Measurements from ENCODE around the gene DDX60. TPM values are rescaled to one million over a fixed set of nuclear protein-coding genes. Genes with fewer than 3 reads are reported as not detected.

DDX60 gene
- total RNA-seq, 1 experiment from 2014 or later: 10.1 TPM

DNA sequence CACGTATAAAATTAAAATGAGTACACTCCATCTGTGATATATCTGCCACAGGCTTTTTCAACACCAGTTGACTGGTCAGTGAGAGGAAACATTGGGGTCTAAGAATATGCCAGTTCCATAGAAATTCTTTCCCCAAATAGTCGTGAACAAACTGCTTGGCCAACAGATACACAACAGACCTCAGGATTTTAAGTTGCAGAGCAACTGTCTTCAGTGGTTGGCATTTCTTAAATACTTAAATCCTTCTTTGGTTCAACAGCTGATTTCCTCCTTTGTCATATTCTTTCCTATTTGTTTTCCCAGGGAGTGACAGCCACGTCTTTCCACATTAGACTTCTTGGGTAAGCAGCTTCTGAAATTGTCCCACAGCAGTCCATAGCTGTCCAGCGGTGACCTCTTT lies 7.0 kb upstream of the DDX60 start:
- BruUV-seq (replicated peaks): no TSS peak
- ATAC-seq (no peak), DNase-seq (ENCODE audit: low read depth, low spot score) (no peak)
- TF ChIP-seq TCF7L2 (IDR thresholded peaks at IDR 0.05; ENCODE audit: low read depth, low read length): no peak
- Histone ChIP-seq H3K36me3 (ENCODE audit: control insufficient read depth, insufficient read depth, low read length) (no peaks in the 10 kb centered on the region), H3K27ac (ENCODE audit: low read length) (no peak overlapping the region), H3K4me1 (ENCODE audit: control insufficient read depth, insufficient read depth, low read length) (no peaks in the 10 kb centered on the region), H3K4me3 (ENCODE audit: low read depth in 2 of 2, low read length in 2 of 2) (no peak overlapping the region), H3K9me3 (ENCODE audit: control insufficient read depth, insufficient read depth, low read depth, low read length) (no peaks in the 10 kb centered on the region), H3K27me3 (ENCODE audit: control insufficient read depth, insufficient read depth, low read length) (no peaks in the 10 kb centered on the region)
- ChIA-PET CTCF (no interaction called here), POLR2A (no interaction called here)
- in situ Hi-C loops (cut with HindIII; ENCODE audit: low pct_unique_long_range_greater_than_20kb, low sequenced_read_pairs) (no loop called here), intact Hi-C loops (cut with micrococcal nuclease; ENCODE audit: unreplicated experiment) (no loop called here)

DNA sequence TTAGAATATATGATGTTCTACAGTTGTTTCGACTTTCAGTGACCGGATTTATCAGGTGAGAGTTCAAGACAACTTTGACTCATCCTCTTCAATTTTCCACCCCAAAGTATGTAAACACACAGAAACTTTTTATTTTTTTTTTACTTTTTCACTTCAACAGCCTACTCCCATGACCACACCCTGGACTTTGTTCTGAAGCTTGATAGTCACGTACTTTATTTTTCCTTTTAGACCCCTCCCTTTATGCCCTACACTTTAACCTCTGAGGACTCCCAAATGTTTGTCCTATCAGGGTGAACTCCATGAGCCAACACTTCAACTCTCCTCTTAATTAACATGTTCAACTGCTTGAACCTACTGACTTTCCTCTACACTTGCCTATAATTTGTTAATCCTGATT lies 2.5 kb upstream of the DDX60 start:
- Histone ChIP-seq H3K4me1 (ENCODE audit: control insufficient read depth, insufficient read depth, low read length) (no peaks in the 10 kb centered on the region; the same call in 1 of the 2 replicates), H3K4me3 (ENCODE audit: low read depth in 2 of 2, low read length in 2 of 2) (no peak overlapping the region), H3K27ac (ENCODE audit: low read length) (no peak overlapping the region), H3K36me3 (ENCODE audit: control insufficient read depth, insufficient read depth, low read length) (no peaks in the 10 kb centered on the region), H3K9me3 (ENCODE audit: control insufficient read depth, insufficient read depth, low read depth, low read length) (no peaks in the 10 kb centered on the region), H3K27me3 (ENCODE audit: control insufficient read depth, insufficient read depth, low read length) (no peaks in the 10 kb centered on the region)
- TF ChIP-seq, protein P1, sequence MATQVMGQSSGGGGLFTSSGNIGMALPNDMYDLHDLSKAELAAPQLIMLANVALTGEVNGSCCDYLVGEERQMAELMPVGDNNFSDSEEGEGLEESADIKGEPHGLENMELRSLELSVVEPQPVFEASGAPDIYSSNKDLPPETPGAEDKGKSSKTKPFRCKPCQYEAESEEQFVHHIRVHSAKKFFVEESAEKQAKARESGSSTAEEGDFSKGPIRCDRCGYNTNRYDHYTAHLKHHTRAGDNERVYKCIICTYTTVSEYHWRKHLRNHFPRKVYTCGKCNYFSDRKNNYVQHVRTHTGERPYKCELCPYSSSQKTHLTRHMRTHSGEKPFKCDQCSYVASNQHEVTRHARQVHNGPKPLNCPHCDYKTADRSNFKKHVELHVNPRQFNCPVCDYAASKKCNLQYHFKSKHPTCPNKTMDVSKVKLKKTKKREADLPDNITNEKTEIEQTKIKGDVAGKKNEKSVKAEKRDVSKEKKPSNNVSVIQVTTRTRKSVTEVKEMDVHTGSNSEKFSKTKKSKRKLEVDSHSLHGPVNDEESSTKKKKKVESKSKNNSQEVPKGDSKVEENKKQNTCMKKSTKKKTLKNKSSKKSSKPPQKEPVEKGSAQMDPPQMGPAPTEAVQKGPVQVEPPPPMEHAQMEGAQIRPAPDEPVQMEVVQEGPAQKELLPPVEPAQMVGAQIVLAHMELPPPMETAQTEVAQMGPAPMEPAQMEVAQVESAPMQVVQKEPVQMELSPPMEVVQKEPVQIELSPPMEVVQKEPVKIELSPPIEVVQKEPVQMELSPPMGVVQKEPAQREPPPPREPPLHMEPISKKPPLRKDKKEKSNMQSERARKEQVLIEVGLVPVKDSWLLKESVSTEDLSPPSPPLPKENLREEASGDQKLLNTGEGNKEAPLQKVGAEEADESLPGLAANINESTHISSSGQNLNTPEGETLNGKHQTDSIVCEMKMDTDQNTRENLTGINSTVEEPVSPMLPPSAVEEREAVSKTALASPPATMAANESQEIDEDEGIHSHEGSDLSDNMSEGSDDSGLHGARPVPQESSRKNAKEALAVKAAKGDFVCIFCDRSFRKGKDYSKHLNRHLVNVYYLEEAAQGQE (IDR thresholded peaks at IDR 0.05; ENCODE audit: insufficient read depth in 1 of 2, low read depth in 2 of 2, low read length in 1 of 2): no peak
- TF ChIP-seq, protein P2, sequence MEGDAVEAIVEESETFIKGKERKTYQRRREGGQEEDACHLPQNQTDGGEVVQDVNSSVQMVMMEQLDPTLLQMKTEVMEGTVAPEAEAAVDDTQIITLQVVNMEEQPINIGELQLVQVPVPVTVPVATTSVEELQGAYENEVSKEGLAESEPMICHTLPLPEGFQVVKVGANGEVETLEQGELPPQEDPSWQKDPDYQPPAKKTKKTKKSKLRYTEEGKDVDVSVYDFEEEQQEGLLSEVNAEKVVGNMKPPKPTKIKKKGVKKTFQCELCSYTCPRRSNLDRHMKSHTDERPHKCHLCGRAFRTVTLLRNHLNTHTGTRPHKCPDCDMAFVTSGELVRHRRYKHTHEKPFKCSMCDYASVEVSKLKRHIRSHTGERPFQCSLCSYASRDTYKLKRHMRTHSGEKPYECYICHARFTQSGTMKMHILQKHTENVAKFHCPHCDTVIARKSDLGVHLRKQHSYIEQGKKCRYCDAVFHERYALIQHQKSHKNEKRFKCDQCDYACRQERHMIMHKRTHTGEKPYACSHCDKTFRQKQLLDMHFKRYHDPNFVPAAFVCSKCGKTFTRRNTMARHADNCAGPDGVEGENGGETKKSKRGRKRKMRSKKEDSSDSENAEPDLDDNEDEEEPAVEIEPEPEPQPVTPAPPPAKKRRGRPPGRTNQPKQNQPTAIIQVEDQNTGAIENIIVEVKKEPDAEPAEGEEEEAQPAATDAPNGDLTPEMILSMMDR (IDR thresholded peaks at IDR 0.05): no peak
- TF ChIP-seq TCF7L2 (IDR thresholded peaks at IDR 0.05; ENCODE audit: low read depth, low read length) (no peak), POLR2AphosphoS5 (IDR thresholded peaks at IDR 0.05; ENCODE audit: low read depth, low read length) (no peak), SIN3A (IDR thresholded peaks at IDR 0.05; ENCODE audit: borderline replicate concordance, insufficient read depth, low read depth, low read length) (no peak)
- ChIA-PET POLR2A (interaction anchor here (0.6 kb wide), 1 partner anchor 10 kb away, joined by 3 read pairs; no protein-coding TSS in a partner anchor), CTCF (no interaction called here)
- ATAC-seq: no peak
- intact Hi-C loops (cut with micrococcal nuclease; ENCODE audit: unreplicated experiment) (no loop called here), in situ Hi-C loops (cut with HindIII; ENCODE audit: low pct_unique_long_range_greater_than_20kb, low sequenced_read_pairs) (no loop called here)
- no TSS peak for BruUV-seq (replicated peaks)
- DNase-seq (ENCODE audit: low read depth, low spot score): no peak

DNA sequence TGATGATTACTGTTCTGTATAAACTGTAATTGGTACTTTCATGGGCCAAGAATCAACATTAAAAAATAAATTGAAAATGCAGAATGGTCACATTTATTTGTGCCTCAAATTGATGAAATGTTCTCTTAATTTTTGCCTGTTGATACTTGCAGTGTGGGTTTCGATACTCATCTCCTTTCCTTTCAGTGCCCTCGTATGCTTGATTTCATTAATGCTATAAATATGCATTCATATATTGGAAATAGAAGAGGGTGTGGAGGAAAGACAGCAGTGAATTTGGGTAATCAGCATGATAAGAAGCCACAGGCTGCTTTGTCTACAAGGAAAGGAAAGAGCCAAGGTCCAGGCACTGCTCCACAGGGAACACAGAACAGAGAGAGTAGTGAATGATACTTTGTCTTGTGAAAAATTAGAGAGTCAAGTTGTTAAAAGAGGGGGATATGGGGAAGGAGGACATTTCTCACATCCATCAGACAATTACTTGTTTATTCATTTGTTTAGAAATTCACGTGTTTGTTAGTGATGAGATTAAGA lies 1.0 kb upstream of the DDX60 start:
- in situ Hi-C loops (cut with HindIII; ENCODE audit: low pct_unique_long_range_greater_than_20kb, low sequenced_read_pairs) (no loop called here), intact Hi-C loops (cut with micrococcal nuclease; ENCODE audit: unreplicated experiment) (no loop called here)
- no peaks in the 10 kb centered on the region; the same call in 1 of the 2 replicates for H3K4me1 ChIP-seq (ENCODE audit: control insufficient read depth, insufficient read depth, low read length)
- H3K36me3 ChIP-seq (ENCODE audit: control insufficient read depth, insufficient read depth, low read length): no peaks in the 10 kb centered on the region
- no peak overlapping the region for H3K27ac ChIP-seq (ENCODE audit: low read length)
- H3K4me3 ChIP-seq (ENCODE audit: low read depth in 2 of 2, low read length in 2 of 2): no peak overlapping the region
- H3K27me3 ChIP-seq (ENCODE audit: control insufficient read depth, insufficient read depth, low read length): no peaks in the 10 kb centered on the region
- no peak for DNase-seq (ENCODE audit: low read depth, low spot score)
- no peaks in the 10 kb centered on the region for H3K9me3 ChIP-seq (ENCODE audit: control insufficient read depth, insufficient read depth, low read depth, low read length)
- ATAC-seq: no peak
- TF ChIP-seq, protein P1 (IDR thresholded peaks at IDR 0.05; ENCODE audit: insufficient read depth in 1 of 2, low read depth in 2 of 2, low read length in 1 of 2): no peak
- ChIA-PET CTCF (no interaction called here), POLR2A (no interaction called here)
- no TSS peak for BruUV-seq (replicated peaks)
